IPS DF 6.9 (cell line): ENCODE measurements around the gene CHD6.

Experiments
- DNase-seq: peaks from one replicate; pipeline ENCODE4 v3.0.0-alpha.2; 2013; ENCODE audit warnings: low read depth, low spot score
- H3K27ac ChIP-seq: one replicate; pipeline ENCODE4 v1.5.1; 2013; ENCODE audit warnings: low read length, control low read depth
- H3K27me3 ChIP-seq: 2 replicates; pipeline ENCODE4 v1.6.1; 2013; ENCODE audit warnings: mild to moderate bottlenecking, low read length; ENCODE audit not compliant: control insufficient read depth, insufficient read depth
- H3K36me3 ChIP-seq: 2 replicates; pipeline ENCODE4 v1.6.1; 2013; ENCODE audit warnings: low read length; ENCODE audit not compliant: control insufficient read depth, insufficient read depth
- H3K4me1 ChIP-seq: 2 replicates; pipeline ENCODE4 v1.6.1; 2013; ENCODE audit warnings: low read length; ENCODE audit not compliant: control insufficient read depth, insufficient read depth
- H3K4me3 ChIP-seq: 2 replicates; pipeline ENCODE4 v1.5.1; 2013; ENCODE audit warnings: mild to moderate bottlenecking, low read length
- H3K9me3 ChIP-seq: 2 replicates; pipeline ENCODE4 v1.6.1; 2013; ENCODE audit warnings: low read length, inconsistent platforms; ENCODE audit not compliant: control insufficient read depth, insufficient read depth
- WGBS: extraction: QIAGEN DNeasy Blood & Tissue Kit; methylation state at CpG from one replicate; pipeline ENCODE4 v1.1.7; 2013; ENCODE audit warnings: mixed read lengths, missing lambda C conversion rate; ENCODE audit not compliant: insufficient read length, insufficient coverage; 5-methylcytosine and 5-hydroxymethylcytosine counted together

Gene CHD6

GRCh38 chr20:41426976-41427375 is 191.2 kb downstream of the CHD6 start:
- no peak overlapping the region for H3K27ac ChIP-seq
- no CpG with 5 or more reads among the region's 8 CpGs for WGBS

GRCh38 chr20:41426086-41426830 is 191.9 kb downstream of the CHD6 start:
- Histone ChIP-seq H3K4me3 (no peak overlapping the region), H3K4me1 (no peaks in the 10 kb centered on the region), H3K27me3 (no peaks in the 10 kb centered on the region), H3K9me3 (no peaks in the 10 kb centered on the region), H3K27ac (no peak overlapping the region), H3K36me3 (peaks cover 23% of the 10 kb centered on the region; the same call in 1 of the 2 replicates)
- no peak for DNase-seq
- WGBS: 100% methylated on average over 2 of the region's 11 CpGs

More at GRCh38 chr20:41426976-41427375, 191.2 kb downstream of the CHD6 start:
- Histone ChIP-seq H3K4me1 (no peaks in the 10 kb centered on the region), H3K4me3 (no peak overlapping the region), H3K27me3 (no peaks in the 10 kb centered on the region), H3K9me3 (no peaks in the 10 kb centered on the region), H3K36me3 (peaks cover 19% of the 10 kb centered on the region; the same call in 1 of the 2 replicates)
- no peak for DNase-seq

GRCh38 chr20:41425180-41425884 is 192.8 kb downstream of the CHD6 start:
- Histone ChIP-seq H3K4me3 (no peak overlapping the region), H3K27ac (no peak overlapping the region), H3K36me3 (peaks cover 27% of the 10 kb centered on the region; the same call in 1 of the 2 replicates), H3K4me1 (no peaks in the 10 kb centered on the region), H3K27me3 (no peaks in the 10 kb centered on the region), H3K9me3 (no peaks in the 10 kb centered on the region)
- 100% methylated on average over 2 of the region's 10 CpGs for WGBS
- DNase-seq: no peak

GRCh38 chr20:41424546-41424945 is 193.6 kb downstream of the CHD6 start:
- DNase-seq: no peak
- no peaks in the 10 kb centered on the region for H3K27me3 ChIP-seq
- no CpG with 5 or more reads among the region's 1 CpG for WGBS
- H3K9me3 ChIP-seq: no peaks in the 10 kb centered on the region
- no peaks in the 10 kb centered on the region for H3K4me1 ChIP-seq
- no peak overlapping the region for H3K4me3 ChIP-seq
- H3K36me3 ChIP-seq: peaks cover 30% of the 10 kb centered on the region; the same call in 1 of the 2 replicates
- H3K27ac ChIP-seq: no peak overlapping the region

GRCh38 chr20:41424011-41424410 is 194.2 kb downstream of the CHD6 start:
- Histone ChIP-seq H3K4me1 (no peaks in the 10 kb centered on the region), H3K36me3 (peaks cover 30% of the 10 kb centered on the region; the same call in 1 of the 2 replicates), H3K27ac (no peak overlapping the region), H3K4me3 (no peak overlapping the region), H3K27me3 (no peaks in the 10 kb centered on the region), H3K9me3 (no peaks in the 10 kb centered on the region)
- no CpG with 5 or more reads among the region's 3 CpGs for WGBS
- no peak for DNase-seq

- no peak for DNase-seq
- Histone ChIP-seq H3K27me3 (no peaks in the 10 kb centered on the region), H3K27ac (no peak overlapping the region), H3K4me1 (no peaks in the 10 kb centered on the region), H3K36me3 (peaks cover 23% of the 10 kb centered on the region; the same call in 1 of the 2 replicates), H3K4me3 (no peak overlapping the region), H3K9me3 (no peaks in the 10 kb centered on the region)
- no CpG with 5 or more reads among the region's 2 CpGs for WGBS
Observed at GRCh38 chr20:41422953-41423352, 195.2 kb downstream of the CHD6 start.

- DNase-seq: no peak
- no peaks in the 10 kb centered on the region for H3K9me3 ChIP-seq
- H3K36me3 ChIP-seq: peaks cover 25% of the 10 kb centered on the region
- no CpG with 5 or more reads among the region's 7 CpGs for WGBS
- H3K27me3 ChIP-seq: no peaks in the 10 kb centered on the region
- no peaks in the 10 kb centered on the region for H3K4me1 ChIP-seq
- H3K27ac ChIP-seq: no peak overlapping the region
- no peak overlapping the region for H3K4me3 ChIP-seq
Observed at GRCh38 chr20:41418739-41419293, 199.4 kb downstream of the CHD6 start.

- no peak overlapping the region for H3K27ac ChIP-seq
- no peak for DNase-seq
- peaks cover 28% of the 10 kb centered on the region for H3K36me3 ChIP-seq
- H3K4me1 ChIP-seq: no peaks in the 10 kb centered on the region
- no CpG with 5 or more reads among the region's 5 CpGs for WGBS
- no peaks in the 10 kb centered on the region for H3K9me3 ChIP-seq
- no peak overlapping the region for H3K4me3 ChIP-seq
- no peaks in the 10 kb centered on the region for H3K27me3 ChIP-seq
Observed at GRCh38 chr20:41418031-41418430, 200.1 kb downstream of the CHD6 start.

- Histone ChIP-seq H3K27ac (no peak overlapping the region), H3K4me3 (no peak overlapping the region), H3K9me3 (no peaks in the 10 kb centered on the region), H3K36me3 (peaks cover 22% of the 10 kb centered on the region), H3K27me3 (no peaks in the 10 kb centered on the region), H3K4me1 (no peaks in the 10 kb centered on the region)
- WGBS: no CpG with 5 or more reads among the region's 8 CpGs
- no peak for DNase-seq
Observed at GRCh38 chr20:41415191-41415590, 203.0 kb downstream of the CHD6 start.

GRCh38 chr20:41413169-41413568 is 205.0 kb downstream of the CHD6 start:
- WGBS: no CpG with 5 or more reads among the region's 5 CpGs
- Histone ChIP-seq H3K27me3 (no peaks in the 10 kb centered on the region), H3K36me3 (peaks cover 22% of the 10 kb centered on the region), H3K4me3 (no peak overlapping the region), H3K27ac (no peak overlapping the region), H3K4me1 (no peaks in the 10 kb centered on the region), H3K9me3 (no peaks in the 10 kb centered on the region)
- no peak for DNase-seq
